Activated CD4-positive, alpha-beta T cell treated with anti-CD3 and anti-CD28 coated beads for 24 hours (primary cell): ENCODE data around the gene POLR2F.

Experiments used
- DNase-seq, 2 donors: peaks; one replicate each; pipeline ENCODE4 v3.0.0-alpha.2; 2020; ENCODE audit warnings: low read depth in 2 of 2

POLR2F gene

GRCh38 chr22:37982151-37982785, 28.8 kb downstream of the POLR2F start:
- DNase-seq: no peak

GRCh38 chr22:37982938-37983859, 29.7 kb downstream of the POLR2F start:
- DNase-seq: no peak

DNA sequence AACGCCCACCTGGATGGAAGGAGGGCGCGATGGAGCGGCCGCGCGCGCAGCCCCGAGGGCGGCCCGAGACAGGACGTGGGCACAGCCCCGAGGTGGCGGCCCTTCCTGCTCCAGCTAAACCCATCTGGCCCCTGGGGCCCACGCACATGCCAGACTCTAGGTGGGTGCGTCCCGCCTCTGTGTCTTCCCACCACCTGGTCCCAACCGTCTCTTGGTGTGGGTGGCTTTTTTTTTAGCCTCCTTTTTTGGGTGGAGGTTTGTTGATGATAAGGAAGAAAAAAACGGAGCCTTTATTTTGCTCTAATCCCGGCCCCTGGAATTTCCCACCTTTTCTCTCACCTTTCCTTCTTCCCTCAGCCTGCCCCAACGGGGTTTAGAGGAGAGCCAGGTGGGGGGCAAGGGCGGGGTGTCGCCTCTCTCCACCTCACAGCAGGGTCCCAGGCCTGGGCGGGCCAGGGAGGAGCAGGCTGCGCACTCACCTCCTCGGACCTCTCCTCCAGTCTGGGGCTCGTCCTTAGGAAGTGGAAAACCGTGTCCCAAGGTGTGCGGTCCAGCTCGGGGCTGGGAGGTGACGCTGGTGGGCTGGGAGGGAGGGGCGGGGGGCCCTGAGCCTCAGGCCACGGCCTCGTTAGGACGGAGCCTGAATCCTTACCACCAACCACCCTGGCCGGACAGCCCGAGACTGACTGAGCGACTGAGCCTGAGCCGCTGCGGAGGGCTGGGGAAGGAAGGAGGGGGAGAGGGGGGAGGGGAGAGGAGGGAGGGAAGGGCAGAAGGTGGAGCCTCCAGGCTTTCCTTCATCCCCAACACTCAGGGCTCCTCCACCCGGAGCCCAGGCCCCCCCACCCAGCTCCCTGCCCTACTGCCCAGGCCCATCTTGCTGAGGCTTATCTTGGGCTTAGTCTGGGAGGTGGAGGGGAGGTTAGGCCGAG, 30.6 kb downstream of the POLR2F start, which contains the start of gene SOX10:
SOX10 (minus strand) TSS at position 696 of the 932 bp plus-strand sequence. CDS start 771 bp downstream, outside the sequence.
- DNase-seq: no peak

DNA sequence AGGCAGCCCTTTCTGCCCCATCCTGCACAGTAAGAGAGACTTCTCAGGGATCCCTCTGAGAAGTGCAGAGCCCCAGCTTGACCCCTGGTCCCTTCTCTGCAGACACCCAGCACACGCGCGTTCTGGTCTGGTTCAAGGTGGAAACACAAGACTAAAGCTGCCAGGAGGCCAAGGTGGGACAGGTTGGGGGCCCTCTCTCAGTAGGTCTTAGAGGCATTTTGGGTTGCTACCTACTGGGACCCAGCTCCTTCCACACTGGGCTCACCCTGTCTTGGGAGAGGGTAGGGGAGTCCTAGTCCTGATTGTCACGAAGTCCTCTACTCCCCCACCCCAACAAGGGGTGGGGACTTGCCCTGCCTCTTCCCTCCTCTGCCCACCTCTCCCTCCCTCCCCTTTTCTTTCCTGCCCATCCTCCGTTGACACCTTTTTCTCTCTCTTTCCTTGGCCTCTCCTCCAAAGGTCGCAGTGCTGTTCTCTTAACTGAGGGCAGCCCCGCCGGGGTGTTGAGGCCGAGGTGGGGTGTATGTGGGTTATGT, 31.6 kb downstream of the POLR2F start:
- no peak for DNase-seq

GRCh38 chr22:37985751-37986281, 32.3 kb downstream of the POLR2F start:
- DNase-seq: no peak

- DNase-seq: no peak
Observed at GRCh38 chr22:37986371-37986770, 32.9 kb downstream of the POLR2F start.

DNA sequence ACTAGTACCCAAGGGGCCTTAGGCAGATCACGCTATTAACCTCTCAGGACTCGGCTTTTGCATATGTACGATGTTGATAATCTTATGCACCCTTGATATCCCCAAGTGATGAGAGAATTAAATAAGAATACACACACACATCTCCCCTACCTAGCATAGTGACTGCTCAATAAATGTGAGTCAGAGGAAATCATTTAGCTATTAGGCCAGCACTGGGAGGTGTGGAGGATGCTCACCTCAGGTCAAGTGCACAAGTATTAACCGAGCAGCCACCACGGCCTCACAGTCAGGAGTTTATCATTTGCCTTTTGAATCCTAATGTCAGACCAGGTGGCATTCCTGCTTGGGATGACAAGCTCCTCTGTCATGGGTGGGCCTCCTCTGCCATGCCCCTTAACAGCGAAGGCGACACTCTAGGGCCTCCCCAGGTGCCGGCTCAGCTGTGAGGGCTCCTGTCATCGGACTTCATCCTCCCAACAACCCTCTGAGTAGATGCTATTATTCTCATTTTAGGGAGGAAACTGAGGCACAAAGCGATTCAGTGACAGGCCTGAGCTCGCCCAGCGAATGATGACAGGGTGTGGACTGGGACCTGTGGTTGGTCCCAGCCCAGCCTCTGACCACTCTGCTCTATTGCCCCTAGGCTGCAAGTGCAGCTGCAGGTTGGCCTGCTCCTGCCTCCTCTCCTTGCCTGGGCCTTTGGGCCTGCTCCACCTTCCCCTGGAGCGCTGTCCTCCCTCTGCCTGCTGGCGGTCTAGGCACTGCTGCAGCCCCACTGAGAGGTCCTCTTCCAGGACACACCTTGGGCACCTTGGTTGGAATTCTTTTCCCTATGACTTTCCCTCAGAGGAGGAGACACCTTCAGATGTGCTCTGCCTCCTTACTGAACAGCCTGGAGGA, 35.9 kb downstream of the POLR2F start:
- DNase-seq: no peak

DNA sequence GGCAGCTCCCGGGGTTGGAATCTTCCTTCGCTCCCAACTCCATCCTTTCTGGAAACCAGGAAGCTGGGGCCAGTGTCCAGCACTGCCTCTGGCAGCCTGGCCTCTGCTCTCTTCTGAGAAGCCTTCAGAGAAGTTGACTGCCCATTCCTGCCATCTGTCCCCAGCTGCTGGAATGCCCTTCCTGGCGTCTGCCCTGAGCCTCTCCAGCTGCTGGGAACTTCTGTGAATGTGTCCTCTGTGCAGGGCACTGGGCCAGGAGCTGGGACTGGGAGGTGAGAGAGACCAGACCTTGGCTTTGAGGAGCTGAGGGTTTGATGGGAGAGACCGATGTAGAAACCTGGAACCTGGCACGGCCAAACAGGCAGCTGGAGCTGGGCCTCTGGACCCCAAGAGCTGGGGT, 36.8 kb downstream of the POLR2F start:
- DNase-seq: no peak

GRCh38 chr22:37990862-37991261, 37.4 kb downstream of the POLR2F start:
- no peak for DNase-seq

GRCh38 chr22:37991731-37992442, 38.4 kb downstream of the POLR2F start:
- DNase-seq: no peak

DNA sequence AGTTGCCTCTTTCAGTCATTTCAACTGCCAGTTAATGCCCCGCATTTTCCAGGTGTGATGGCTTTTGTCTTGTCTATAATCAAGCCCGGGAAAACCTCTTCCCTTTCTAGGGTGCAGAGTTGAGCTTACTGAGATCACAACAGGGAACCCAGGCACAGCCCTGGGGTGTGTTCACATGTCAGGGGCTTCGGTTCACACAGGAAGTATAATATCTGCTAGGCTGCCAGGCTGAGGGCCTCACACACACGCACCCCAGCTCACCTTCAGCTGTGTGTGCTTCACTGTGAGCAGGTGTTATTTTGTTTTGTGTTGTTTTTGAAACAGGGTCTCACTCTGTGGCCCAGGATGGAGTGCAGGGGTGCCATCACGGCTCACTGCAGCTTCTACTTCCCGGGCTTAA, 40.5 kb downstream of the POLR2F start:
- no peak for DNase-seq

DNA sequence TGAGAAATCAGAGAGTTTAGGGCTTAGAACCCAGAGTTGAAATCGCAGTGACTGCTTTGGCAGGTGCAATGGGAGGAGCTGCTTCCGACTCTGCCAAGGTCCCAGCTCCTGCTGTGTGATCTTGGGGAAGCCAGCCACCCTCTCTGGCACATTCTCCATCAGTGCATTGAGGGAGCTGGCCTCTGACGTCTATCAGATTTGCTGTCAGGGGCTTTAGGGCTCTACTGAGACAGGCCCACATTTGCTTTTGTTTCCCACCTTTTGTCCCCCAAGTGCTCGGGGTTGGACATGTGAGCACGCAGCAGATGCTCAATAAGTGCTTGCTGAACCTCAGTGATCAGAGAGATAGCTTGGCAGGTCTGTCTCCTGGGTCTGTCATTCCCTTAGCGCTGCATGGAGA, 41.5 kb downstream of the POLR2F start:
- DNase-seq: no peak

- DNase-seq: no peak
Observed at GRCh38 chr22:37995460-37995859, 42.0 kb downstream of the POLR2F start.

GRCh38 chr22:37996079-37996478, 42.6 kb downstream of the POLR2F start:
- no peak for DNase-seq

DNA sequence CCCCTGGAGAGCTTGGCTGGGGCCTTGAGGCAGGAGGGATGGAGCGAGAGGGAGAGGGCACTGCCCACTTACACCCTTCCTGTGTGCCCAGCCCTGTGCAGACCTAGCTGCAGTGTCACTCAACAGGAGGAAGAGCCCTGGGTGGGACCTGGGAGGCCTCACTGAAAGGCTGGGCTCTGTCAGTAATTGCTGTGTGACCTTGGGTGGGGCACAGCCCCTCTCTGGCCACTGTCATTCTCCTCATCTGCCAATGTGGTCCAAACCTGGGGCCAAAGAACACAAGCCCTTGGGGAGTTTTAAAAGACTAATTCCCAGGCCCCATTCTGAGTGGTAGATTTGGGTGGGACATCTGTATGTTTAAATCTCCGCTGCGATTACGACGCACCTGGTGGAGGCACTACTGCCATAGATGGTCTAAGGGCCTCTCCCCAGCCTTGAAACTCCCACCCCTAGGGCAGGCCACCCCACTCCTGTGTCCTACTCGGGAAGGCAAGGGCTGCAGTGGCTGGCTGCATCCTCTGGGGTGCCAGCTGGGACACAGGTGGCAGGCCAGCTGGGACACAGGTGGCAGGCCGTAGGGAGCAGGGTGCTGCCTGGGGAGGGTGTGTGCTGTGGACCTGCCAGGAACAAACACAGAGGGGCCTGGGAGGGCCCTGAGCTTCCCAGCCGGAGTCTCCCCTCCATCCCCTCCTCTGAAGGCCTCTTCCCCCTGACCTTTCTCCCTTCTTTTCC, 43.2 kb downstream of the POLR2F start:
- no peak for DNase-seq

- no peak for DNase-seq
Observed at GRCh38 chr22:37998543-37998942, 45.0 kb downstream of the POLR2F start.

GRCh38 chr22:37999236-37999635, 45.7 kb downstream of the POLR2F start:
- DNase-seq: no peak

GRCh38 chr22:37999640-38000272, 46.3 kb downstream of the POLR2F start:
- no peak for DNase-seq

DNA sequence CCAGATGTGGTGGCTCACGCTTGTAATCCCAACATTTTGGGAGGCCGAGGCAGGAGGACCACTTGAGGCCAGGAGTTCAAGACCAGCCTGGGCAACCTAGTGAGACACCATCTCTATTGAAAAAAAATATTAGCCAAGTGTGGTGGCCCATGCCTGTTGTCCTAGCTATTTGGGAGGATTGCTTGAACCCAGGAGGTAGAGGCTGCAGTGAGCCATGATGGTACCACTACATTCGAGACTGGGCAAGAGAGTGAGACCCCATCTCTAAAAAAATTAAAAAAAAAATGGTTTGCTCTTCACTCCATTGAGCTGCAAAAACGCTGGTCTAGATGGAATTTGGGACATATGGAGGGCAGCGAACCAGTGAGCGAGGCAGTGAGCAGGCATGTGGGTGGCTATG, 52.4 kb downstream of the POLR2F start:
- no peak for DNase-seq
